NCI-H82 (cell line): Measurements from ENCODE around the gene SZT2.
"Not testable (repeated sequence)": the region's sequence is repeated elsewhere in the genome, so short reads cannot be mapped to it uniquely, and the experiment has no call there.

Experiments
- DNase-seq: peaks from one replicate; lab custom pipeline; 2025; lab: John Stamatoyannopoulos, UW

SZT2 gene

DNA sequence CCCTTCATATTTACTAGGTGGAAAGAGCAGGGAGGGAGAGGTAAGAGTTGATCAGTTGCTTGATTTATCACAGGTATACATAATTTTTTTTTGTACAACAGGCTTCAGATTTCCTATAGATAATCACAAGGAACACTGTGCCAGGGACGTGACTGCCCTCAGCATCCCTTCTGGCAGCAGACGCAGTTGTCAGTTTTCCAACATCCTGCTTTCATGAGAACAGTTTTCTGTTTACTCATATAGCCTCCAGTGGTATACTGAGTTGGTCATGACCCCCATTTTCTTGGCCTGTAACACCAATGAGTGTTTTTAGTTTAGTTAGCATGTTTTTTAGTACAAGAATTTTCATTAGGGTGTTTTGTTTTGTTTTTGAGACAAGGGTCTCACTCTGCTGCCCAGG lies 103.1 kb downstream of the SZT2 start:
- DNase-seq = no peak

- DNase-seq = peak; percentile 34
These were observed 104.2 kb downstream of the SZT2 start for GRCh38 chr1:43493661-43494450.

DNA sequence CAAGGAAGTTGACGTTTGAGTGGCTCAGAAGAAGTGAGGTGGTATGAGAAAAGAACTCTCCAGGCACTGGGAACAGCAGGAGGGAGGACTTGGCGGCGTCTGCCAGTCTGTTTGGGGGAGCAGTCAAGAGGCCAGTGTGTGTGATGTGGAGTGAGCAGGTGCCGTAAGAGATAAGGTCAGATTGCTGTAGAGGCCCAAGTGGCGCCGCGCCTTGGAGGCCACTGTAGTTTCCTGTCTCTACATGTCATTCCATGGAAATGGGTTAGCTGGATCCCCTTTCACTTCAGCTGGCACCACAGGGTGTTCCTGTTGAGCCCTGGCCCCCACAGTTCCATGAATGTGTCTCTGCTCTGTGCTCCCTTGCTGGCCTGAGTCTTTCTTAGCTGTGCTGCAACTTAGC lies 105.5 kb downstream of the SZT2 start:
- no peak for DNase-seq

- DNase-seq = no peak
These were observed 110.2 kb downstream of the SZT2 start for GRCh38 chr1:43499898-43500297.

DNA sequence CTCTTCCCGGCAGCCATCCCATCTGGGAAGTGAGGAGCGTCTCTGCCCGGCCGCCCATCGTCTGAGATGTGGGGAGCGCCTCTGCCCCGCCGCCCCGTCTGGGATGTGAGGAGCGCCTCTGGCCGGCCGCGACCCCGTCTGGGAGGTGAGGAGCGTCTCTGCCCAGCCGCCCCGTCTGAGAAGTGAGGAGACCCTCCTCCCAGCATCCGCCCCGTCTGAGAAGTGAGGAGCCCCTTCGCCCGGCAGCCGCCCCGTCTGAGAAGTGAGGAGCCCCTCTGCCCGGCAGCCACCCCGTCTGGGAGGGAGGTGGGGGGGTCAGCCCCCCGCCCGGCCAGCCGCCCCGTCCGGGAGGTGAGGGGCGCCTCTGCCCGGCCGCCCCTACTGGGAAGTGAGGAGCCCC lies 112.1 kb downstream of the SZT2 start:
- not testable (repeated sequence) for DNase-seq

DNA sequence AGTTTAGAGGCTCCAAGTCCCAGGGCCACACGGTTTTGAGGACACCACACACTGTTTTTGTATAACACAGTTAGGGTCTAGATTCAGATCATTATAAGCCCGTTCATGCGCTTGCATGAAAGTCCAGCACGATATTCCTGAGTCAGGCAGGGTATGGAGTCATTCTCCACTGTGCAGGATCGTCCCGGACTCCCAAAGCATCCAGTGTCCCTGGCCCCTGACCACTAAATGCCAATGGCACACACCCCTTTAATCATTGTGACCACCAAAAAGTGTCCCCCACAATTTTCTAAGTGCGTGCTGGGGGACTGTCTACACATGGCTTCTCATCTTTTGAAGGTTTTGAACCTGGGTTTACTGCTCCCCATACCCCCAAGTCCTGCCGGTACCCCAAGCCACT lies 113.8 kb downstream of the SZT2 start:
- no peak for DNase-seq
